ENCODE data around the gene FOXL1.

The FOXL1 gene

DNA sequence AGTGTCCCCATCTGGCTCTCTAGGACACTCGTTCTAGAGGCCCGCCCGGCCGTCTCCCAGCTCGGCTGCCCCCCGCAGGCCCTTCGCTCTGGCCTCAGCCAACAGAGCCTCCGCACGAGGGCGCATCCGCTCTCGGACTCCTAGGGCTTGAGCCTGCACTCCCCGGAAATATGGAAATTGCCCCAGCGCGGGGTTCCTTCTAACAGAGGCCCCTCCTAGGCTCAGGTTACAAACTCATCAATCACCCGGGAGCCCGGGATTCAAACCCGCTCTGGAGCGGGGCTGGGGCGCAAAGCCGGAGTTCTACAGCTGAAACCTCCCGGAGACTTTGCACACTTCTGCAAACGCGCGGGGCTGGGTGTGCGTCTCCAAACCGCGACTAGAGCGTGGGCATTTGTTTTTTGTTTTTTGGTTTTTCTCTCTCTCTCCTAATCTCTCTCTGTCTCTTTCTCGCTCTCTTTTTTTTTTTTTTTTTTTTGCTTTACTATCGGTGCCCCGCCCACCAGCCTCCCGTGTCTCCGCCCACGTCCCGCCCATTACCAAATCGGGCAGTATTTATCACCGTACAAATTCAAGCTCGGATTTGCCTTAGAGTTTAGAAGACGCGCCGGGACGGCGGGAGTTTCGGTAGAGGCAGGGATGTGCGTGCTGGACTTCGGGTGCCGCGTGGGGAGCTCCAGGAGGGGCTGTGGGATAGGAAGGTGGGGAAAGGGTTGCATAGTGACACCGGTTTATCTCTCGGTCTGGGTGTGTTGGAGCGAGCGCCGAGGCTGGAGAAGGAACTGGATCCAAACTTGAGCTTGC, 2.4 kb upstream of the FOXL1 start:
- peak overlapping the region; percentile 66 for H3K4me3 ChIP-seq (replicated peaks; ENCODE audit: low read depth, low read length)

GRCh38 chr16:86576591-86577313, 1.6 kb upstream of the FOXL1 start:
- DNase-seq (ENCODE audit: low read depth), result no peak
- TF ChIP-seq CTCF (IDR thresholded peaks at IDR 0.05; ENCODE audit: low read length, missing control alignments), result no peak
- peak overlapping the region; percentile 66 for H3K4me3 ChIP-seq (replicated peaks; ENCODE audit: low read depth, low read length)

More for the DNA sequence above, 2.4 kb upstream of the FOXL1 start:
- DNase-seq (ENCODE audit: low read depth), result peak; percentile 95
- TF ChIP-seq CTCF (IDR thresholded peaks at IDR 0.05; ENCODE audit: low read length, missing control alignments), result peak; percentile 70

DNA sequence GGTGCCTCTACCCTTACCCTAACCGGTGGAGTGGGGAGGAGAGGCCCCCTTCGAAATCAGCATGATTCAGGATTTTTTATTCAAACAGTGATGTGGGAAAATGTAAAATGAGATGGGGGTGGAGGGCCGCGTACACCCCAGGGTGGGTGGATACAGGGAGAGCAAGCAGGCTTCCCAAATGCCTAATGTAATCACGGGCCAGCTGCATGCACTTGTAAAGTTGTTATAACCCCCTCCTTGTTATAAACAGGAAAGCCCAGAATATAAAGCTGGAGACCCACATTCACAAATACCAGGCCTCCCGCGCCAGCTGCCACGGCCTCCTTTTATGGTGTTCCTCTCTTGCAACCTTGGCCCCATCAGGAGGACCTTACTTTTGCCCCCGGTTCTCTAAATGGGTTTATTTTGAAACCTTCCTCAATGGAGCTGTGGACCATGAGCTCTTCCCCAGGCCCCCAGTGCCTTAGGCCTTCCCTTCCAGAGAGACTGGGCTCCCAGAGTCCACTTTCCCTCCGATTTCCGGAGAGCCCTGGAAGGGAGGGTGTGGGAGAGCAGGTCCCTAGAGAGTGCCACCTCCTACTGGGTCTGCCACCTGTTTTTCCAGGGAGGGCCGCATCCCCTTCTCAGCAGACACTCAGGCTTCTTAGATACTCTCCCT, 906 bp upstream of the FOXL1 start:
- TF ChIP-seq CTCF (IDR thresholded peaks at IDR 0.05; ENCODE audit: low read length, missing control alignments), result no peak
- H3K4me3 ChIP-seq (replicated peaks; ENCODE audit: low read depth, low read length), result peak overlapping the region; percentile 66
- DNase-seq (ENCODE audit: low read depth), result no peak

DNA sequence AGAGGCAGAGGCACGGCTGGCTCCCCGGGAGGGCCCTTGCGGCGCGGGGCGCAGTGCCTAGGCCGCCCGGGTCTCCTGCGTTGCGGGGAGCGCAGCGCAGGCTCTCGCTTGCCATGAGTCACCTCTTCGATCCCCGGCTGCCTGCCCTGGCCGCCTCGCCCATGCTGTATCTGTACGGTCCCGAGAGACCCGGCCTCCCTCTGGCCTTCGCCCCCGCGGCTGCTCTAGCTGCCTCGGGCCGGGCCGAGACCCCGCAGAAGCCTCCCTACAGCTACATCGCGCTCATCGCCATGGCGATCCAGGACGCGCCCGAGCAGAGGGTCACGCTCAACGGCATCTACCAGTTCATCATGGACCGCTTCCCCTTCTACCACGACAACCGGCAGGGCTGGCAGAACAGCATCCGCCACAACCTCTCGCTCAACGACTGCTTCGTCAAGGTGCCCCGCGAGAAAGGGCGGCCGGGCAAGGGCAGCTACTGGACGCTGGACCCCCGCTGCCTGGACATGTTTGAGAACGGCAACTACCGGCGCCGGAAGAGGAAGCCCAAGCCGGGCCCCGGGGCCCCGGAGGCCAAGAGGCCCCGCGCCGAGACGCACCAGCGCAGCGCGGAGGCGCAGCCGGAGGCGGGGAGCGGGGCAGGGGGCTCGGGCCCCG, 390 bp downstream of the FOXL1 start:
- DNase-seq (ENCODE audit: low read depth), result peak; percentile 58
- peak overlapping the region; percentile 33 for H3K4me3 ChIP-seq (replicated peaks; ENCODE audit: low read depth, low read length)
- no peak for TF ChIP-seq CTCF (IDR thresholded peaks at IDR 0.05; ENCODE audit: low read length, missing control alignments)

- peak overlapping the region; percentile 35 for H3K4me3 ChIP-seq (replicated peaks; ENCODE audit: low read depth, low read length)
Measured at GRCh38 chr16:86579268-86580062, 1.1 kb downstream of the FOXL1 start.

More at GRCh38 chr16:86579268-86580062, 1.1 kb downstream of the FOXL1 start:
- TF ChIP-seq CTCF (IDR thresholded peaks at IDR 0.05; ENCODE audit: low read length, missing control alignments), result no peak
- DNase-seq (ENCODE audit: low read depth), result no peak

All from fibroblast of pulmonary artery (primary cell).